Measurements from ENCODE around the gene GLB1L3.

- TF ChIP-seq CTCF (IDR thresholded peaks at IDR 0.05; ENCODE audit: poor library complexity) = peak; percentile 36
- no peak for TF ChIP-seq EZH2 (IDR thresholded peaks at IDR 0.05; ENCODE audit: borderline replicate concordance)
- no peak for TF ChIP-seq EZH2phosphoT487 (IDR thresholded peaks at IDR 0.05; ENCODE audit: low read depth, severe bottlenecking, unreplicated experiment)
Observed at GRCh38 chr11:134244593-134244992, 31.6 kb upstream of the GLB1L3 start.

All from hepatocyte (in vitro differentiated cells).